Fibroblast of gingiva (primary cell): Measurements from ENCODE around the gene SLC2A9.

ENCODE experiments used
- DNase-seq: peaks from one replicate; pipeline ENCODE4 v3.0.0-alpha.2; 2011; ENCODE audit warnings: low read depth

Gene SLC2A9

GRCh38 chr4:10045481-10045880 is 24.2 kb upstream of the SLC2A9 start:
- DNase-seq = no peak

- no peak for DNase-seq
Observed at GRCh38 chr4:10041036-10041435, 19.7 kb upstream of the SLC2A9 start.

- no peak for DNase-seq
Observed at GRCh38 chr4:10040049-10040892, 19.0 kb upstream of the SLC2A9 start.

DNA sequence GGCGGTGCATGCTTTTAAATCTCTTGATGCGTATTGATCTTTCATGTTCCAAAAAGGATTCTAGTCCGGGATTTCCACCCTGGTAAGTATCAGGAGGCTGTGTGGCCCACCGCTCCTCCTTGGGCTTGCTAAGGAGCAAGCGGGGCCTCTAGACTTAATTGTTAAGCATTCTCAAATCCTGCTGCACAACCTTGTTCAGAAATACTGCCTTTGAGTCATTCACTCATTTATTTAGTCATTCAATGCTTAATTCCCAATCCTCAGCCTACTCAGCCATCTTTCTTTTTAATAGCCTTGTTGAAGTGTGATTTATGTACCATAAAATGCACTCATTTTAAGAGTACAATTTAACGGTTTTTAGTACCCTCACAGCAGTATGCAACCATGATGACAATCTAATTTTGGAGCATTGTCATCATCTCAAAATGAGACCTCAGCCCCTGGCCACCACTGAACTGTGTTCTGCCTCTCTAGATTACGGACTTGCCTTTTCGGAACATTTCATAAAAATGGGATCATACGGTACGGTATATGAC is 15.6 kb upstream of the SLC2A9 start:
- no peak for DNase-seq

DNA sequence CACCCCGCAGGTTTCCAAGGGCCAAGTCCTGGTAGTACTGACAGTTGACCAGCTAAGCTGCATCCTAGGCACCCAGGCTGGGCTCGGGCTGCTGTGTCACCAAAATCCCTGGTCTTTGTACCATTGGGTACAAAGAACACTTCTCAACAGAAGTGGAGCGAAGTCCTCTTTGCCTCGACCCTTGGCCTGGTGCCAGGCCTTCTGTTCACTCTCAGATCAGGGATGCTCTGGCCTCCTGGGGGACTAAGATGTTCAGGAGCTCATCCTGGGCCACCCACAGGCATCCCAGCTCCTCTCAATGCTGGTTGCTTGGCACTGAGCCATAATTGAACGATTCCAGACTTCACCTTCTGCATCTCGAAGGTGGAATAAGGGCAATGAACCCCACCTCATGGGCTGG is 13.8 kb upstream of the SLC2A9 start:
- DNase-seq = no peak

GRCh38 chr4:10034612-10035104 is 13.4 kb upstream of the SLC2A9 start:
- DNase-seq = no peak

DNA sequence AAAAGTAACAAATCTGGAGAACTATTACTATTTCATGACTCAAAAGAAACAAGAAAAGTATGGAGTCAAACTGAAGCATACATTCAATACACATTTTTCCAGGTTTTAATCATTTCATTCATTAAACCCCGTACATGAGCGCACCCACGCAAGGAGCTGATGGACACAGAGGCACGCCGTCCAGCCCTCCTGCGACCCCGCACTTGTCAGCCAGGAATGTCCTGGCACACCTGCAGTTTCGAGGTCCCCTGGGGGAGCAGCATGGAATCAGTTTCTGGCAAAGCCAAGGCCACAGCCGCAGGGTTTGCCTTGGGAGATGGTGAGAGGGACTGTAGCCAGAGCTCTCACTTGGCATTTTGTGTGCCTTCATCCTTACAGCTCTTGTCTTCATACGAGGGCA is 12.8 kb upstream of the SLC2A9 start:
- DNase-seq = no peak

GRCh38 chr4:10033191-10033881 is 12.0 kb upstream of the SLC2A9 start:
- peak; percentile 36 for DNase-seq

GRCh38 chr4:10032625-10033024 is 11.3 kb upstream of the SLC2A9 start:
- no peak for DNase-seq

GRCh38 chr4:10031668-10032590 is 10.6 kb upstream of the SLC2A9 start:
- DNase-seq = peak; percentile 39

DNA sequence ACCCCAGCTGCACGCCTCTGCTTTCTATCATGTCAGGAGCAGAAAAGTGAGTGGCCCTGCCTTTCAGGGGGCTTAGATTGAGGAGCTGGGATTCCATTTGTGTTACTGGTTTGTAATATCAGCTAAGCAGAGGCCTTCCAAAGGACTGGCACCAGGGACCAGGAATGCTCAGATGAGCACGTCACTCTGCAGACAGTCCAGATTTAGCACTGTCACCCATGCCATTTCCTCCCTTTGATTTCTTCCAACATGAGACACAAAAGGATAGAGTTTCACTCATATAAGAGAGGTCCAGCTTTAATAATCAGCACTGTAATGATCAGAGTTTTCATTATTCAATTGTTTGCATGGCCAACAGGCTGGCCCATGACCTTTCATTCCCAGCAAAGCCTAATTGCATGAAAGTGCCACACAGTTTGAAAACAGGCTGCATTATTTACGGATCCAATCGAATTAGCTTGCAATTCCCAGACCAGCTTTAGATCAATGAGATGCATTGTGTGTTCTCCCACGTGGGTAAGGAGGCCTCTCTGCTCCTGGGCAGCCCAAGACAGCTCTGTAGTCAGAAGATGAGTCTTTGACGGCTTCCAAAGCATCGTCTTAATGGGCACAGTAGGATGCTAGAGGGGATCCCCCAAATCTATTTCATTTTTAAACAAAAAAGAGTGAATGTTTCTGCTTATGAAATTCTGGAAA is 9.8 kb upstream of the SLC2A9 start:
- no peak for DNase-seq

- DNase-seq = no peak
Observed at GRCh38 chr4:10029403-10029802, 8.1 kb upstream of the SLC2A9 start.

DNA sequence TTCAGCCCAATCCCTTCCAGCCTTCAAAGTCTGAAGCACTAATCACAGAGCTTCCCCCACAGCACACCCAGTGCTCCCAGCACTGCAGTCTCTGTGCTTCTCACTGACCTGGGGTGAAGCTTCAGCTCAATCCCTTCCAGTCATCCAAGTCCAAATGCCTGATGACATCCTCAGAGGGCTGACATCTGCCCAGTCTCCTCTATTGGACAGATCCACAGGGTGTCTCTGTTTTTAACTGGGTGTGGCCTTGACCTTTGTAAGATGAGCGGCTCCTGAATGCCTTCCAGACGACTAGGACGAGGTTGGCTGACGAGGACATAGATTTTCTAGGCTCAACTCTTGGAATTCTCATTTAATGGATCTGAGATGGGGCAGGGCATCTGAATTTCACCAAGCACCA is 7.6 kb upstream of the SLC2A9 start:
- no peak for DNase-seq

GRCh38 chr4:10026485-10026884 is 5.2 kb upstream of the SLC2A9 start:
- no peak for DNase-seq

DNA sequence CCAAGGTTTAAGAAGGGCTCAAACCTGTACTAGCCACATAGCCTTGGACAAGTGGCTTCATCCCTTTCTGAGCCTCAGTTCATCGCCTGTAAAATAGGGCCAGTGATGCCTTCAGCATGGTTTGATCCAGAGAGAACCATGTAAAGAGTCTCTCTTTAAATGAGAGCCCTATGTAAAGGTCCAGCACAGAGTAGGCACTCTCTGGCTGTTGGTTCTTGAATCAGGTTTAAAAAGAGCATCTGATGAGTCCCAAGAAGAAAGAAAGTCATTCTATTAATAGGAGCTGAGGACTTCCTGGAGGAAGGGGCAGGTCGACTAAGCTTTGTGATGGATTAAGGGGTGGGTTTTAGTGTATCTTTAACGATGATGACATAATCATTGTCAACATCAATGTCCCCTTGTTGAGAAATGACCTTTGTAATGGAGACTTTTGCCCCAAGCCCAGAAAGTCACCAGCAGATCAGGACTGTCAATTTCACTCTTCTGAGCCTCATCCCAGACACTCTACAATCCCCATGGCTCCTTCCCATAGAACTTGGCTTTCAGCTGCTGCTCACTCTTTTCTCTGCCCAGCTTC is 4.0 kb upstream of the SLC2A9 start:
- no peak for DNase-seq

DNA sequence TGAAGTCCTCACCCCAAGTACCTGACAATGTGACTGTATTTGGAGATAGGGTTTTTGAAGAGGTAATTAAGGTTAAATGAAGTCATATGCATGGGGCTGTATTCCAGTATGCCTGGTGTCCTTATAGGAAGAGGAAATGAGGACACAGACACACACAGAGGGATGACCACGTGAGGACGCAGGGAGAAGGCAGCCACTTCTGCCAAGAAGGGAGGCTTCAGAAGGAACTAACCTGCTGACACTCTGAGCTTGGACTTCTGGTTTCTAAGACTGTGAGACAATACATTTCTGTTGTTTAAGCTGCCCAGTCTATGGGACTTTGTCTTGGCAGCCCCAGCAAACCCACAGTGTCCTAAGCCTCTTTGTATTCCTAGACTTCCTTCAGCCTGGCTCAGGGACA is 3.0 kb upstream of the SLC2A9 start:
- no peak for DNase-seq

GRCh38 chr4:10023806-10024205 is 2.5 kb upstream of the SLC2A9 start:
- DNase-seq = no peak

GRCh38 chr4:10023050-10023419 is 1.7 kb upstream of the SLC2A9 start:
- no peak for DNase-seq

DNA sequence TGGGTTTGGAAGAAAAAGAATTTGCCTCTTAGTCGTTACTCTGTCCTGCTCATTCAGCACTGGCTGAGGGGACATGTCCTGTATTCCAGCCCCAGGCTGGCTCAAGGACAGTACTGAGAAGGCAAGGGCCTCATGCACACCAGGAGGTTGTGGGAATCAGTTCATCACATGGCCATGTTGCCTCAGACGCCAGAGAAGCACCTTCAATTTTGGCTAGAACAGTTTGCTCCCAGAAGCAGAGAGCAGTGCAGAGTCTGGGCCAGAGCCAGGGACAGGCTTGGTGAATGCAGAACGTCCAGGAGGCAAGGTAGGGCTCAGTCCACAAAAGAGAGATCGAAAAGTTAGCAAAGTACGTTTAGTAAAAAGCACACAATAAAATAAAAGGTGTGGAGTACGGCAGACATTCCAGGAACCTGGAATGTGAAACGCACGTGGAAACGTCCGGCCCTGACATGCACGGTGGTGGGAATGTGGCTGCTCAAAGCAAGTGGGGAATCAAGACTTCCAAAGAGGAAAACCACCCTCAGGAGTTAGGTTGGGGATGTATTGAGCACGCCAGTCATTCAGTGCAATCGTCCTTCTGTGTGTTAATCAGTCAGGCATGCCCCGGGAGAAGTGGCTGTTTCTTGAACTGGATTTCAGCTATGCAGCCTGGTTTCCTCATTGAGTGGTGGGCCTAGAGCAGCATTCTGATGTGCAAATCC is 1.2 kb upstream of the SLC2A9 start:
- DNase-seq = no peak

DNA sequence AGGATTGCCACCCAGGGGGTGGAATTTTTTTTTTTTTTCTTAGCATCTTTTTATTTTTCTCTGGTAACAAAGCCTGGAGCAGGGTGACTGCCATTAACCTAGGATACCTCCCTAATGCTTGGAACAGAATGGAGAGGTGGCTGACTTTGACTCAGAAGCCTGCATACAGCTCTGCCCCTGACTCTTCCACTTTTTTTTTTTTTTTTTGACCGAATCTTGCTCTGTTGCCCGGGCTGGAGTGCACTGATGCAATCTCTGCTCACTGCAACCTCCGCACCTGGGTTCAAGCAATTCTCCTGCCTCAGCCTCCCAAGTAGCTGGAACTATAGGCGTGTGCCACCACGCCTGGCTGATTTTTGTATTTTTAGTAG is 341 bp upstream of the SLC2A9 start:
- no peak for DNase-seq

- no peak for DNase-seq
Observed at GRCh38 chr4:10020106-10020505, 1.2 kb downstream of the SLC2A9 start.
